IMR-90 (cell line): ENCODE results near the gene PLSCR3. TPM values are rescaled to one million over a fixed set of nuclear protein-coding genes. Genes with fewer than 3 reads are reported as not detected.

Experiments
- ATAC-seq: fragments of 200-7000 bp; cut with Tn5 transposase; 2 replicates; pipeline ENCODE4 v1.9.1; 2020; ENCODE audit warnings: low read depth, mild to moderate bottlenecking, moderate library complexity
- BruUV-seq: library from RNA; stranded (reverse); fragments of 400-500 nt; replicated peaks from 2 replicates; lab custom pipeline; 2021; lab: Mats Ljungman, UMichigan
- CTCF ChIA-PET: fragments of 300-600 bp; formaldehyde crosslinking; extraction: SDS; loops from one replicate; lab custom pipeline; 2021; ENCODE audit warnings: antibody characterized with exemption; lab: Yijun Ruan, JAX
- POLR2A ChIA-PET: fragments of 300-600 bp; sonication (Branson Sonifier 250); formaldehyde crosslinking; loops from one replicate; lab custom pipeline; 2022; ENCODE audit warnings: antibody characterized with exemption; ENCODE audit not compliant: unreplicated experiment; lab: Charles Lee
- DNase-seq: peaks from one replicate; pipeline ENCODE4 v3.0.0; 2013
- H2AFZ ChIP-seq: replicated peaks from 2 replicates; pipeline ENCODE3; 2013; ENCODE audit warnings: low read length, mild to moderate bottlenecking; ENCODE audit not compliant: poor library complexity
- H2AK5ac ChIP-seq: 2 replicates; pipeline ENCODE4 v1.6.1; 2013; ENCODE audit warnings: low read depth, low read length, inconsistent platforms
- H2AK9ac ChIP-seq: replicated peaks from 2 replicates; pipeline ENCODE3; 2013; ENCODE audit warnings: mild to moderate bottlenecking, low read depth, low read length, moderate library complexity; ENCODE audit not compliant: poor library complexity
- H2BK120ac ChIP-seq: 2 replicates; pipeline ENCODE4 v1.6.1; 2013; ENCODE audit warnings: low read depth, low read length, inconsistent platforms
- H2BK15ac ChIP-seq: 3 replicates; pipeline ENCODE4 v1.6.1; 2013; ENCODE audit warnings: low read depth, low read length, inconsistent platforms
- H2BK20ac ChIP-seq: 2 replicates; pipeline ENCODE4 v1.6.1; 2013; ENCODE audit warnings: low read depth, mild to moderate bottlenecking, inconsistent platforms, low read length, moderate library complexity
- H2BK5ac ChIP-seq: 2 replicates; pipeline ENCODE4 v1.6.1; 2013; ENCODE audit warnings: mild to moderate bottlenecking, low read depth, low read length, inconsistent platforms; ENCODE audit not compliant: poor library complexity, severe bottlenecking
- H3K14ac ChIP-seq: replicated peaks from 2 replicates; pipeline ENCODE4 v1.6.1; 2013; ENCODE audit warnings: low read depth, low read length, inconsistent platforms
- H3K18ac ChIP-seq: 2 replicates; pipeline ENCODE4 v1.6.1; 2013; ENCODE audit warnings: low read depth, low read length, control low read depth
- H3K23ac ChIP-seq: 2 replicates; pipeline ENCODE4 v1.6.1; 2013; ENCODE audit warnings: low read depth, low read length, inconsistent platforms
- H3K27ac ChIP-seq: 2 replicates; pipeline ENCODE4 v1.5.1; 2013; ENCODE audit warnings: mild to moderate bottlenecking, control low read depth, low read length; ENCODE audit not compliant: insufficient read depth
- H3K27me3 ChIP-seq: 2 replicates; pipeline ENCODE4 v1.6.1; 2013; ENCODE audit warnings: low read length; ENCODE audit not compliant: control insufficient read depth, insufficient read depth
- H3K36me3 ChIP-seq: 2 replicates; pipeline ENCODE4 v1.6.1; 2013; ENCODE audit warnings: low read length, mixed read lengths; ENCODE audit not compliant: control insufficient read depth, insufficient read depth
- H3K4ac ChIP-seq: 2 replicates; pipeline ENCODE4 v1.6.1; 2013; ENCODE audit warnings: low read depth, low read length, inconsistent platforms
- H3K4me1 ChIP-seq: 2 replicates; pipeline ENCODE4 v1.6.1; 2013; ENCODE audit warnings: low read length, mixed read lengths; ENCODE audit not compliant: control insufficient read depth, insufficient read depth
- H3K4me2 ChIP-seq: 2 replicates; pipeline ENCODE4 v1.6.1; 2013; ENCODE audit warnings: low read depth, mild to moderate bottlenecking, control low read depth, low read length, moderate library complexity
- H3K4me3 ChIP-seq: 2 replicates; pipeline ENCODE4 v1.5.1; 2013; ENCODE audit warnings: low read depth, mild to moderate bottlenecking, control low read depth, low read length, moderate library complexity; ENCODE audit not compliant: insufficient read depth
- H3K56ac ChIP-seq: 2 replicates; pipeline ENCODE4 v1.6.1; 2013; ENCODE audit warnings: low read length, inconsistent platforms; ENCODE audit not compliant: insufficient read depth; ENCODE audit errors: extremely low read depth
- H3K79me1 ChIP-seq, 2 experiments: 2 replicates each; pipeline ENCODE4 v1.6.1; 2013; ENCODE audit warnings: low read length in 2 of 2, inconsistent platforms in 1 of 2, low read depth in 1 of 2
- H3K9ac ChIP-seq: 2 replicates; pipeline ENCODE4 v1.6.1; 2013; ENCODE audit warnings: low read depth, low read length, control low read depth
- H3K9me1 ChIP-seq: 2 replicates; pipeline ENCODE4 v1.6.1; 2013; ENCODE audit warnings: low read length, inconsistent platforms; ENCODE audit not compliant: insufficient read depth
- H3K9me3 ChIP-seq: 2 replicates; pipeline ENCODE4 v1.6.1; 2013; ENCODE audit warnings: low read length; ENCODE audit not compliant: control insufficient read depth, insufficient read depth
- H4K20me1 ChIP-seq: 2 replicates; pipeline ENCODE4 v1.6.1; 2013; ENCODE audit warnings: low read length, inconsistent platforms; ENCODE audit not compliant: insufficient read depth
- H4K5ac ChIP-seq: 2 replicates; pipeline ENCODE4 v1.6.1; 2013; ENCODE audit warnings: mild to moderate bottlenecking, low read depth, low read length, control low read depth
- H4K8ac ChIP-seq, 2 experiments: 2 replicates each; pipeline ENCODE4 v1.6.1; 2013; ENCODE audit warnings: low read depth in 2 of 2, low read length in 2 of 2, control low read depth in 1 of 2, inconsistent platforms in 1 of 2
- H4K91ac ChIP-seq: 2 replicates; pipeline ENCODE4 v1.6.1; 2013; ENCODE audit warnings: low read depth, low read length, inconsistent platforms; ENCODE audit not compliant: insufficient read depth
- BHLHE40 ChIP-seq: fragments of 150-350 bp; IDR thresholded peaks from 2 replicates; pipeline ENCODE4 v1.6.1; 2016; ENCODE audit warnings: mild to moderate bottlenecking, low read depth, low read length
- CEBPB ChIP-seq: IDR thresholded peaks from 2 replicates; pipeline ENCODE4 v1.6.1; 2012; ENCODE audit warnings: low read depth, low read length, improper control_type of control experiment
- CHD1 ChIP-seq: IDR thresholded peaks from 2 replicates; pipeline ENCODE4 v1.6.1; 2012; ENCODE audit warnings: low read depth, low read length, improper control_type of control experiment
- CTCF ChIP-seq: conservative IDR thresholded peaks from 2 replicates; pipeline ENCODE4 v1.5.1; 2012; ENCODE audit warnings: mild to moderate bottlenecking, low read depth, low read length, improper control_type of control experiment
- ELK1 ChIP-seq: fragments of 150-350 bp; IDR thresholded peaks from 2 replicates; pipeline ENCODE4 v1.6.1; 2016; ENCODE audit warnings: low read depth, mild to moderate bottlenecking, low read length, moderate library complexity, borderline replicate concordance
- MAFK ChIP-seq: IDR thresholded peaks from 2 replicates; pipeline ENCODE4 v1.6.1; 2012; ENCODE audit warnings: low read depth, low read length, improper control_type of control experiment
- MAZ ChIP-seq: IDR thresholded peaks from 2 replicates; pipeline ENCODE4 v1.6.1; 2012; ENCODE audit warnings: low read depth, mild to moderate bottlenecking, low read length, improper control_type of control experiment, moderate library complexity, borderline replicate concordance
- MXI1 ChIP-seq: IDR thresholded peaks from 2 replicates; pipeline ENCODE4 v1.6.1; 2012; ENCODE audit warnings: low read depth, mild to moderate bottlenecking, low read length, moderate library complexity, borderline replicate concordance
- POLR2A ChIP-seq: IDR thresholded peaks from 2 replicates; pipeline ENCODE4 v1.6.1; 2012; ENCODE audit warnings: mild to moderate bottlenecking, low read depth, low read length
- RAD21 ChIP-seq: IDR thresholded peaks from 2 replicates; pipeline ENCODE4 v1.6.1; 2012; ENCODE audit warnings: low read length, improper control_type of control experiment
- RCOR1 ChIP-seq: IDR thresholded peaks from 2 replicates; pipeline ENCODE4 v1.6.1; 2012; ENCODE audit warnings: mild to moderate bottlenecking, low read length, improper control_type of control experiment; ENCODE audit not compliant: insufficient replicate concordance
- RFX5 ChIP-seq: IDR thresholded peaks from 2 replicates; pipeline ENCODE4 v1.8.0; 2012; ENCODE audit warnings: low read depth, mild to moderate bottlenecking, low read length, moderate library complexity
- SMC3 ChIP-seq: fragments of 150-350 bp; IDR thresholded peaks from 2 replicates; pipeline ENCODE4 v1.6.1; 2016; ENCODE audit warnings: low read depth, mild to moderate bottlenecking, antibody characterized with exemption, low read length, moderate library complexity
- USF2 ChIP-seq: fragments of 150-350 bp; IDR thresholded peaks from 2 replicates; pipeline ENCODE4 v1.6.1; 2017; ENCODE audit warnings: mild to moderate bottlenecking, antibody characterized with exemption, low read length, low read depth
- WGBS, 2 experiments: methylation state at CpG; one replicate each; pipeline versions ENCODE4 v1.1.5 to v1.1.7; 2013; ENCODE audit warnings: missing lambda C conversion rate in 2 of 2; ENCODE audit not compliant: insufficient read length in 1 of 2; ENCODE audit errors: extremely low coverage in 2 of 2; 5-methylcytosine and 5-hydroxymethylcytosine counted together
- dilution Hi-C: fragments of 300-500 bp; cut with HindIII; formaldehyde crosslinking; loops from one replicate; pipeline ENCODE4 v1.14.3; 2018; ENCODE audit warnings: low sequenced_read_pairs; ENCODE audit not compliant: unreplicated experiment
- in situ Hi-C: fragments of 300-500 bp; cut with MboI; formaldehyde crosslinking; loops from 3 replicates; pipeline ENCODE4 v1.14.3; 2019; ENCODE audit warnings: low sequenced_read_pairs, inconsistent platforms, mixed read lengths
- intact Hi-C: fragments of 100-400 bp; cut with micrococcal nuclease; formaldehyde crosslinking; loops from 2 replicates; pipeline ENCODE4 v1.10.0; 2022
- polyA plus RNA-seq, 3 experiments: library from polyadenylated mRNA; depleted of rRNA; stranded (reverse); fragments of >200 nt; gene quantifications; 2 replicates each; pipeline ENCODE4 v1.2.3, GENCODE V29; 2012; ENCODE audit warnings: low replicate concordance in 1 of 3
- total RNA-seq: library from RNA; depleted of rRNA; stranded (reverse); fragments of >200 nt; gene quantifications from 2 replicates; pipeline ENCODE4 v1.2.3, GENCODE V29; 2012

PLSCR3 gene
- total and polyA plus RNA-seq, 2 of the 4 experiments (the other 2 are of a cell fraction), result 6.1 to 116 TPM

GRCh38 chr17:7439462-7440112, 45.3 kb upstream of the PLSCR3 start, which contains the start of gene FGF11:
TSS of gene FGF11 (plus strand) at chr17:7439512. CDS start at chr17:7439621, 109 bp downstream.
- peak within 1 kb of the TSS; percentile 67 for H3K9ac ChIP-seq
- peak within 1 kb of the TSS; percentile 74; the same call in 1 of the 2 replicates for H4K91ac ChIP-seq
- H3K4me2 ChIP-seq, result peak within 1 kb of the TSS; percentile 80
- DNase-seq (no peak), ATAC-seq (no peak)
- peak within 1 kb of the TSS; percentile 78 for H3K4ac ChIP-seq
- H3K4me1 ChIP-seq, result peaks cover 13% of the 10 kb centered on the region
- H2AFZ ChIP-seq, result peak within 1 kb of the TSS; percentile 84
- H3K9me3 ChIP-seq, result no peaks in the 10 kb centered on the region
- H2BK120ac ChIP-seq, result no peak within 1 kb of the TSS; the same call in 1 of the 2 replicates
- no peak within 1 kb of the TSS; the same call in 1 of the 2 replicates for H3K56ac ChIP-seq
- ChIA-PET CTCF (no interaction called here), POLR2A (no interaction called here)
- H4K5ac ChIP-seq, result peak within 1 kb of the TSS; percentile 97
- H3K79me1 ChIP-seq, result peaks cover 0 to 2% of the 10 kb centered on the region in 2 experiments; a peak in 1 of 4 replicates
- H3K18ac ChIP-seq, result peak within 1 kb of the TSS; percentile 65
- no peak within 1 kb of the TSS; the same call in 1 of the 2 replicates for H3K27ac ChIP-seq
- H3K23ac ChIP-seq, result peak within 1 kb of the TSS; percentile 75; the same call in 1 of the 2 replicates
- peak within 1 kb of the TSS; percentile 61; the same call in 1 of the 3 replicates for H2BK15ac ChIP-seq
- peak within 1 kb of the TSS; percentile 93 for H2AK9ac ChIP-seq
- H2BK20ac ChIP-seq, result no peak within 1 kb of the TSS
- H4K20me1 ChIP-seq, result peaks cover 3% of the 10 kb centered on the region; the same call in 1 of the 2 replicates
- BruUV-seq, result no TSS peak
- peak within 1 kb of the TSS; percentile 69; the same call in 1 of the 2 replicates for H3K14ac ChIP-seq
- intact Hi-C loops, result loop anchor here (5.0 kb wide), 1 partner anchor 87 kb away; the partner anchor contains the start of gene KCTD11
- peak within 1 kb of the TSS; percentile 68 for H2AK5ac ChIP-seq
- no peak within 1 kb of the TSS for H2BK5ac ChIP-seq
- H3K4me3 ChIP-seq, result peak within 1 kb of the TSS; percentile 48
- no peaks in the 10 kb centered on the region for H3K36me3 ChIP-seq
- 0% methylated on average over 11 of the region's 50 CpGs; no CpG with 5 or more reads in 1 of the 2 experiments for WGBS, 2 experiments
- in situ Hi-C loops, result no loop called here
- H3K9me1 ChIP-seq, result 0 out of 2 replicates have a peak, but pooled peaks cover 5% of the 10 kb centered on the region
- dilution Hi-C loops, result no loop called here
- peaks cover 34% of the 10 kb centered on the region for H3K27me3 ChIP-seq
- H4K8ac ChIP-seq, result peak within 1 kb of the TSS; percentile 84 to 94
- TF ChIP-seq CHD1 (no peak), POLR2A (no peak), USF2 (no peak), MXI1 (no peak), CEBPB (no peak), RCOR1 (no peak), MAFK (no peak), CTCF (no peak), SMC3 (no peak), BHLHE40 (no peak), RAD21 (no peak), ELK1 (no peak), RFX5 (no peak), MAZ (no peak; the same call in 1 of the 2 replicates)
